Astrocyte of the spinal cord (primary cell): ENCODE data around the gene SNORC.

Experiments used
- DNase-seq: peaks from one replicate; pipeline ENCODE4 v3.0.0; 2011; ENCODE audit warnings: low read depth, low spot score
- H3K4me3 ChIP-seq: 2 replicates; pipeline ENCODE4 v1.5.1; 2011; ENCODE audit warnings: low read depth, mild to moderate bottlenecking, low read length, moderate library complexity
- CTCF ChIP-seq: IDR thresholded peaks from 2 replicates; pipeline ENCODE4 v1.5.1; 2012; ENCODE audit warnings: low read depth, mild to moderate bottlenecking, low read length, inconsistent platforms
- in situ Hi-C: cut with HindIII; loops from 2 replicates; pipeline ENCODE4 v1.10.0; 2017; ENCODE audit warnings: low sequenced_read_pairs

The SNORC gene

GRCh38 chr2:232863996-232864395, 6.1 kb upstream of the SNORC start:
- in situ Hi-C loops = no loop called here
- TF ChIP-seq CTCF = no peak
- DNase-seq = no peak
- H3K4me3 ChIP-seq = no peak overlapping the region

- H3K4me3 ChIP-seq = no peak overlapping the region
- DNase-seq = no peak
- TF ChIP-seq CTCF = no peak
- in situ Hi-C loops = no loop called here
Observed at GRCh38 chr2:232865165-232865564, 4.9 kb upstream of the SNORC start.

GRCh38 chr2:232866104-232866503, 4.0 kb upstream of the SNORC start:
- H3K4me3 ChIP-seq = no peak overlapping the region
- TF ChIP-seq CTCF = no peak
- no peak for DNase-seq
- in situ Hi-C loops = no loop called here

DNA sequence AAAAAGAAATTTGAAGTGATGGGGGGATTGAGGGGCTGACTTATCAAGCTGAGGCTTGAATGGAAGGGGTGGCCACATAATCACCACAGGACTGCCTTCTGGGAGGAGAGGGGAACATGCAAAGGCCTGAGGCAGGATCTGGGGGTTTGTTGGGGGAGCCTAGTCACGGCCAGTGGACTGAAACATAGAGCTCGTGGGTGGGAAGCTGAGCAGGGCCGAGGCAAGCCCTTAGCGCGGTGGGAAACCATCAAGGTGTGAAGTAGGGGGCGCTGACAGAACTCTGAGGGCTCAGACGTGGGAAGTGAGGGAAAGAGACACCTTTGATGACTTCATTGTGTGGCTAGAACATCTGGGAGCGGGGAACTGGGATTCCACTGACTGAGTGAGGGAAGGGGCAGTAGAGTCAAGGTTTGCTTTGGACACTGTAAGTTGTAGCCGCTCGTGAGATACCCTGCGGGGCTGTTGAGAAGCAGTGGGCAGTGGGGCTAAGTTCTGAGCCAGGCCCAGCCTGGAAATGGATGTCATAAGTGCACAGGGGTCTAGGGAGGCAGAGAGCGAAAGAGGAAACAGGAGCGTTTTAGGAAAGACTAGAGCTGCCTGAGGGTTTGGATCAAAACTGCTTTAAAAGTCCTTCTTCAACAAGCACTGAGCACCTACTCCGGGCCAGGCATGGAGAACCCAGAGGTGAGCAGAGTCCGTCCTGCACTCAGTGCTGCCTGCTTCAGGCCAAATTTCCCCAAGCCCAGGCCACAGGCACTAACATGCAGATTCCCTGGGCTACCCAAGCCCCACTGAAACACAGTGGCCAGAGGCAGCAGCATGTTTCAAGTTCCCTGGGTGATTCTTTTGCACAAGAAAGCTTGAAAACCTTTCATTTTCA, 686 bp upstream of the SNORC start:
- DNase-seq = no peak
- no peak overlapping the region for H3K4me3 ChIP-seq
- no peak for TF ChIP-seq CTCF
- in situ Hi-C loops = no loop called here

DNA sequence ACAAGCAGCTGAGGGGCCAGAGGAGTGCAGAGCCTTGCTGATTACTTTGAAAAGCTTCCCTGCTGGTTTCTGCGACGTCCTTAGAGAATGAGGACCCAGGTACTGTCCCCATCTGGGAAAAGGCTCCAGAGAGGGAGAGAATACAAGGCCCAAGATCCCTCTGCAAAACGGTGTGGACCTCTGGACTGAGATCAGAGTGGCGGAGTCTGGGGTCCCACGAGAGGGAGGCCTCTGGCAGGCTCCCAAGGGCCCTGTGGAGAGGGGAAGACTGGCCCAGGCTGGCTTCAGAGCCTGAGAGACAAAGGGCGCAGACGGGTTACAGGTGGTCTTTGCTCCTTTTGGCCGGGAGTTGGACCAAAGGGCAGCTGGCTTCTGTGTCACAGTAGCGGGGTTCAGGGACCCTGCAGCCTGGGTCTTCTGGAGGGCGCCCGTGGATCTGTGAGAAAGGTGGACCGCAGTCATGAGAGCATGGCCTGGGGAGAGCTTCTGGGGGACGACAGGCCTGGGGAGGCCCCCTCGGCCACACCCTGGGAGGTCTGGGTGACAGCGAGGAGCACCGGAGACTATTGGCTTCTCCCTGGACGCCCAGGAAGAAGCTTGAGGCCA, 805 bp downstream of the SNORC start:
- H3K4me3 ChIP-seq = no peak overlapping the region
- in situ Hi-C loops = no loop called here
- TF ChIP-seq CTCF = no peak
- no peak for DNase-seq

DNA sequence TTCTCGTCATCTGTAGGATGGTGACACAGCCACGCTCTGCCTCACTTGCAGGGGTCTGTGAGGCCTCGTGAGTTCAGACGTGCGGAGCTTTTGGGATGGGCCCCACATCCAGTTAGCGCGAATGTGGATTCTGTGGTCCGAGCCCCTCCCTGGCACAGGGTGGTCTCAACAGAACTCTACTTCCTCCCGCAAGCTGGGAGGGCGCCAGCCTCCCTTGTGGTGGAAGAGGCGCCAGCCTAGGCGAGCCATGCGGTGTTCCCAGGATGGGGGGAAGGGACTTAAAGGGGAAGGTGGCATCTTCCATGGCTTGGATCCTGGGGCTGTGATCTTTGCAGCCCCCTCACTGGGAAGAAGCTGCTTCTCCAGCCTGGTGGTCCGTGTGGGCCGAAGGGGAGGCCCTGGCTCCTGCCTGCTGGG, 1.4 kb downstream of the SNORC start:
- no peak for DNase-seq
- no peak overlapping the region for H3K4me3 ChIP-seq
- TF ChIP-seq CTCF = no peak
- in situ Hi-C loops = no loop called here
